GM12878 (cell line): ENCODE measurements around the gene SIK3. TPM values are rescaled to one million over a fixed set of nuclear protein-coding genes. Genes with fewer than 3 reads are reported as not detected.

Source experiments
- ASH2L ChIP-seq: fragments of 300-600, 200-600 bp; sonication (generic); IDR thresholded peaks from 2 replicates; pipeline ENCODE4 v1.6.1; 2017; ENCODE audit warnings: low read depth, mild to moderate bottlenecking, borderline replicate concordance
- EP300 ChIP-seq, 2 experiments: fragments of 150-350 bp in 1 of 2; IDR thresholded peaks; 2 replicates each; pipeline ENCODE4 v1.6.1; 2011 to 2012; ENCODE audit warnings: low read depth in 2 of 2, low read length in 2 of 2, borderline replicate concordance in 1 of 2, improper control_type of control experiment in 1 of 2, inconsistent platforms in 1 of 2; ENCODE audit not compliant: control insufficient read depth in 1 of 2
- HDAC6 ChIP-seq: fragments of 200-600 bp; sonication (generic); IDR thresholded peaks from one replicate; pipeline ENCODE4 v1.8.0; 2017; ENCODE audit warnings: antibody characterized with exemption; ENCODE audit not compliant: unreplicated experiment
- IKZF1 ChIP-seq: fragments of 450-650 bp; conservative IDR thresholded peaks from 2 replicates; pipeline ENCODE4 v1.6.1; 2017; ENCODE audit warnings: antibody characterized with exemption, mild to moderate bottlenecking
- MEF2B ChIP-seq: fragments of 450-650 bp; IDR thresholded peaks from 2 replicates; pipeline ENCODE4 v1.6.1; 2018; ENCODE audit warnings: mild to moderate bottlenecking, moderate library complexity; ENCODE audit not compliant: partially characterized antibody, poor library complexity, severe bottlenecking
- NFIC ChIP-seq: IDR thresholded peaks from 2 replicates; pipeline ENCODE4 v1.6.1; 2012; ENCODE audit warnings: low read depth, mild to moderate bottlenecking, inconsistent platforms, low read length, moderate library complexity
- NR2F1 ChIP-seq: fragments of 450-650 bp; conservative IDR thresholded peaks from 2 replicates; pipeline ENCODE4 v1.6.1; 2017; ENCODE audit warnings: mild to moderate bottlenecking
- RAD21 ChIP-seq: IDR thresholded peaks from 2 replicates; pipeline ENCODE4 v1.6.1; 2011; ENCODE audit warnings: mild to moderate bottlenecking, low read depth, low read length, moderate library complexity; ENCODE audit not compliant: insufficient read depth
- SIN3A ChIP-seq: IDR thresholded peaks from 2 replicates; pipeline ENCODE4 v1.6.1; 2012; ENCODE audit warnings: low read depth, low read length, improper control_type of control experiment
- ZNF217 ChIP-seq: fragments of 450-650 bp; IDR thresholded peaks from 2 replicates; pipeline ENCODE4 v1.6.1; 2017; ENCODE audit warnings: antibody characterized with exemption, mild to moderate bottlenecking
- ZNF274 ChIP-seq: IDR thresholded peaks from one replicate; pipeline ENCODE4 v1.8.0; 2011; ENCODE audit not compliant: insufficient read length, insufficient read depth
- ZNF384 ChIP-seq: IDR thresholded peaks from 2 replicates; pipeline ENCODE4 v1.6.1; 2012; ENCODE audit warnings: low read depth, mild to moderate bottlenecking, low read length, improper control_type of control experiment, borderline replicate concordance
- polyA plus RNA-seq, 11 experiments: library from polyadenylated mRNA; depleted of rRNA in 4 of 11; unstranded in 6 of 11; stranded (reverse) in 5 of 11; fragments of >200 nt; fragmentation: Nextera tagmentation in 4 of 11; fragmentation: Illumina TruSeq in 1 of 11; extraction: Ambion mirVana in 4 of 11; extraction: Trizol in 1 of 11; gene quantifications; 1 replicate in 1 of 11; 2 replicates in 10 of 11; pipeline versions ENCODE4 v1.2.1 to v1.2.3, GENCODE V29; 2011 to 2016; ENCODE audit warnings: inconsistent platforms in 2 of 11, missing spikeins in 2 of 11, low read depth in 1 of 11
- total RNA-seq, 4 experiments: library from RNA; depleted of rRNA in 3 of 4; stranded (reverse); fragments of >200 nt in 3 of 4; fragmentation: Illumina TruSeq in 1 of 4; extraction: Trizol in 1 of 4; gene quantifications; 2 replicates each; pipeline versions ENCODE4 v1.2.1 to v1.2.3, GENCODE V29; 2013 to 2021
- TF ChIP-seq, protein P1 (sequence below): IDR thresholded peaks from 2 replicates; pipeline ENCODE4 v1.6.1; 2011; ENCODE audit warnings: borderline replicate concordance, low read depth, mild to moderate bottlenecking, moderate library complexity, mixed read lengths, low read length; ENCODE audit not compliant: insufficient read depth; ENCODE audit errors: extremely low read length
- TF ChIP-seq, protein P2 (sequence below): IDR thresholded peaks from 2 replicates; pipeline ENCODE4 v1.6.1; 2011; ENCODE audit warnings: borderline replicate concordance, low read depth, mild to moderate bottlenecking, moderate library complexity, low read length; ENCODE audit not compliant: insufficient read depth, poor library complexity, severe bottlenecking

Gene SIK3
- total and polyA plus RNA-seq, 10 of the 15 experiments (the other 5 are each of a cell fraction or from before 2014, with no cell fraction given), result 2.5 to 31.9 (median 11.1) TPM

DNA sequence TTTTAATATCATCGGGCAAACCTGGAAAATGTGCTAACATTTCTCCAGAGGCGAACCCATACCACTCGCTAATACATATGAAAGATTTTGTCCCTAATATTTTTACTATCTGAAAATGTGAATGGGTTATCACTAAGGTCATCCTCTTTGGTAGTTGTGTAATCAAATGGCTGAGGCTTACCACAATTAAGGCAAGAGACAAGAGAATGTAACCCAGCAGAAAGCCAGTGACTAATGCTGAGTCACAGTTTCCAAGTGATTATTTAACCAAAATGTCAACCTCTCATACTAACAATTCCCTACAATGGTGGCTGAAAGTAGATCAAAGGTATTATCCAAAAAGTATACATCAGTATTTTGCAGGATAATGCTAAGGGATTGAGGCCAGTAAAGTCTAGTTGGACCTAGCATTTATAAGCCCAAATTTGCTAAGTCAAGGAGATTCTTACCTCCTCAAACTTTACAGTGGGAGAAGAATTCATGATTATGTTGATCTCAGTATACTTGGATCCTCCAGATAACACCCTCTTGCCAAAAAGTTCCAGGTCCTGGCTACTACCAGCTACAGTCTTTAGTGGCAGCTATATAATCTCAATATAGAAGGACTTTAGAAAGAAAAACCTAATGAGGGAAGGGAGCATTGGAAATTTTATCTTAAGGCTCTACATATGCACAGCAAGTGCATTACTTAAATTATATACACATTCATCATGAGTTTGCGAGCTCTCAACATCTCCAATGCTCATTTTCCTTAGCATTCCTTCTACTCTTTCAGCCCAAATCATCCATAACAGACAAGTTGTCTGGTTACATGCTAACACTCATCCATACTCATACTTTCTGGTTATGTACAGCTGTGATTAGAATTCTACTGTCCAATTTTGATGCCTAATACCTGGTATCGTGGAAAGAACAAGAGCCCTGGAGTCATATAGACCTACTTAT is 25.4 kb downstream of the SIK3 start (continued):
- TF ChIP-seq, protein P1, sequence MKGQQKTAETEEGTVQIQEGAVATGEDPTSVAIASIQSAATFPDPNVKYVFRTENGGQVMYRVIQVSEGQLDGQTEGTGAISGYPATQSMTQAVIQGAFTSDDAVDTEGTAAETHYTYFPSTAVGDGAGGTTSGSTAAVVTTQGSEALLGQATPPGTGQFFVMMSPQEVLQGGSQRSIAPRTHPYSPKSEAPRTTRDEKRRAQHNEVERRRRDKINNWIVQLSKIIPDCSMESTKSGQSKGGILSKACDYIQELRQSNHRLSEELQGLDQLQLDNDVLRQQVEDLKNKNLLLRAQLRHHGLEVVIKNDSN, result no peak
- TF ChIP-seq IKZF1 (peak; percentile 38; the same call in 1 of the 2 replicates), RAD21 (no peak), HDAC6 (no peak), EP300 (IDR thresholded peaks at IDR 0.05; ENCODE audit: borderline replicate concordance in 1 of 2, control insufficient read depth in 1 of 2, low read depth in 2 of 2, low read length in 2 of 2) (no peak), NFIC (no peak; the same call in 1 of the 2 replicates), SIN3A (no peak), NR2F1 (peak; percentile 58), ZNF217 (no peak), ZNF384 (no peak), ZNF274 (no peak), MEF2B (no peak), ASH2L (no peak)
- TF ChIP-seq, protein P2, sequence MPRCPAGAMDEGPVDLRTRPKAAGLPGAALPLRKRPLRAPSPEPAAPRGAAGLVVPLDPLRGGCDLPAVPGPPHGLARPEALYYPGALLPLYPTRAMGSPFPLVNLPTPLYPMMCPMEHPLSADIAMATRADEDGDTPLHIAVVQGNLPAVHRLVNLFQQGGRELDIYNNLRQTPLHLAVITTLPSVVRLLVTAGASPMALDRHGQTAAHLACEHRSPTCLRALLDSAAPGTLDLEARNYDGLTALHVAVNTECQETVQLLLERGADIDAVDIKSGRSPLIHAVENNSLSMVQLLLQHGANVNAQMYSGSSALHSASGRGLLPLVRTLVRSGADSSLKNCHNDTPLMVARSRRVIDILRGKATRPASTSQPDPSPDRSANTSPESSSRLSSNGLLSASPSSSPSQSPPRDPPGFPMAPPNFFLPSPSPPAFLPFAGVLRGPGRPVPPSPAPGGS, result peak; percentile 59
- TF ChIP-seq, all 136 proteins: peak for 17
